KMS-11 (cell line): ENCODE data around the gene ZNF157.
"Not testable (repeated sequence)": the region's sequence is repeated elsewhere in the genome, so short reads cannot be mapped to it uniquely, and the experiment has no call there.

Source experiments
- H2AFZ ChIP-seq: fragments of 200-600 bp; sonication (generic); 2 replicates; pipeline ENCODE4 v1.6.1; 2016; ENCODE audit warnings: antibody characterized with exemption, mixed run types, low read depth
- H3K27ac ChIP-seq: fragments of 200-600 bp; sonication (generic); 2 replicates; pipeline ENCODE4 v1.6.1; 2016; ENCODE audit warnings: mild to moderate bottlenecking, mixed run types
- H3K27me3 ChIP-seq: fragments of 200-600 bp; sonication (generic); 2 replicates; pipeline ENCODE4 v1.6.1; 2017; ENCODE audit warnings: mild to moderate bottlenecking, low read depth, mixed run types, moderate library complexity; ENCODE audit not compliant: insufficient read depth
- H3K36me3 ChIP-seq: fragments of 200-600 bp; sonication (generic); 2 replicates; pipeline ENCODE4 v1.6.1; 2017; ENCODE audit warnings: mild to moderate bottlenecking, mixed run types; ENCODE audit not compliant: insufficient read depth
- H3K4me1 ChIP-seq: fragments of 200-600 bp; sonication (generic); 2 replicates; pipeline ENCODE4 v1.6.1; 2016; ENCODE audit warnings: mild to moderate bottlenecking, low read depth, mixed run types; ENCODE audit not compliant: poor library complexity, severe bottlenecking
- H3K4me2 ChIP-seq: fragments of 200-600 bp; sonication (generic); 2 replicates; pipeline ENCODE4 v1.7.0; 2016; ENCODE audit warnings: mild to moderate bottlenecking, mixed run types
- H3K4me3 ChIP-seq: fragments of 200-600 bp; sonication (generic); IDR thresholded peaks from 2 replicates; pipeline ENCODE4 v1.6.1; 2017; ENCODE audit warnings: low read depth, low read length, mixed read lengths; ENCODE audit not compliant: insufficient read depth
- H3K79me2 ChIP-seq: fragments of 200-600 bp; sonication (generic); 2 replicates; pipeline ENCODE4 v1.6.1; 2016; ENCODE audit warnings: low read depth, mixed run types; ENCODE audit not compliant: insufficient read depth
- H3K9ac ChIP-seq: fragments of 200-600 bp; sonication (generic); 2 replicates; pipeline ENCODE4 v1.6.1; 2016; ENCODE audit warnings: mild to moderate bottlenecking, mixed run types
- H4K20me1 ChIP-seq: fragments of 200-600 bp; sonication (generic); 2 replicates; pipeline ENCODE4 v1.6.1; 2016; ENCODE audit warnings: mild to moderate bottlenecking, mixed run types; ENCODE audit not compliant: insufficient read depth
- TF ChIP-seq, protein P1 (sequence below): fragments of 200-600 bp; sonication (generic); conservative IDR thresholded peaks from 2 replicates; pipeline ENCODE4 v1.6.1; 2017; ENCODE audit warnings: low read depth, mild to moderate bottlenecking, antibody characterized with exemption, low read length, moderate library complexity, mixed read lengths

The ZNF157 gene

DNA sequence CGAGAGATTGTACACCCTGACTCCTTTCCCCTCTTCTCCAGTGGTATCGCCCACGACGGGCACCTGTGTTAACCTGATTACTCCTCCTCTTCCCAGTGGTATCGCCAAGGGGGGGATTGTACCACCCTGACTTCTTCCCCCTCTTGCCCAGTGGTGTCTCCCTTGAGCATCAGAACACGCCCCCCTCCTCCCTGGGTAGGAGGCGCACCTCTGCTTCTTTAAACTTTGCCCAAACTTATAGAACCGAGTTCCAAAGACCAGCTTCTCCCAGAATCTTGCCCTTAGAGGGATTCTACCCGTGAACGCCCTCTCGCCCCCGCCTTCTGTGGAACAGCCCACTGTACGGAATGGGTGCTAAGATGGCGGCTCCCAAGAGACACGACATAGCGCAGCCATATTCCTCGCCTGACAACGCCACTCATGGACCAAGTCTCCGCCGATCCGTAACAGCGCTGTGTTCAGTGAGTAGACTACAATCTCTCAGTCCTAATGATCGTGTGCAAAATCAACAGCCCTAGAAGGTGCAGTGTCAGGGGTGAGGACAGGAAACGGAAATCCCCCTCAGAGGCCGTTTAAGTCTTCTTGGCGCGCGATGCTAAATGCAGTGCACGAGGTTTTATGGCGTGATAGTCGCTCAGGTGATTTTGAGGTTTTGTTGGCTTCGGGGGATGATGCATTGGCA is 4.2 kb upstream of the ZNF157 start:
- H2AFZ ChIP-seq, result peak overlapping the region; percentile 91
- no peaks in the 10 kb centered on the region for H3K36me3 ChIP-seq
- H3K4me3 ChIP-seq, result no peak overlapping the region
- H3K27me3 ChIP-seq, result no peaks in the 10 kb centered on the region
- H4K20me1 ChIP-seq, result no peaks in the 10 kb centered on the region
- no peak overlapping the region for H3K27ac ChIP-seq
- H3K4me2 ChIP-seq, result peak overlapping the region; percentile 42; the same call in 1 of the 2 replicates
- no peaks in the 10 kb centered on the region for H3K4me1 ChIP-seq
- TF ChIP-seq, protein P1, sequence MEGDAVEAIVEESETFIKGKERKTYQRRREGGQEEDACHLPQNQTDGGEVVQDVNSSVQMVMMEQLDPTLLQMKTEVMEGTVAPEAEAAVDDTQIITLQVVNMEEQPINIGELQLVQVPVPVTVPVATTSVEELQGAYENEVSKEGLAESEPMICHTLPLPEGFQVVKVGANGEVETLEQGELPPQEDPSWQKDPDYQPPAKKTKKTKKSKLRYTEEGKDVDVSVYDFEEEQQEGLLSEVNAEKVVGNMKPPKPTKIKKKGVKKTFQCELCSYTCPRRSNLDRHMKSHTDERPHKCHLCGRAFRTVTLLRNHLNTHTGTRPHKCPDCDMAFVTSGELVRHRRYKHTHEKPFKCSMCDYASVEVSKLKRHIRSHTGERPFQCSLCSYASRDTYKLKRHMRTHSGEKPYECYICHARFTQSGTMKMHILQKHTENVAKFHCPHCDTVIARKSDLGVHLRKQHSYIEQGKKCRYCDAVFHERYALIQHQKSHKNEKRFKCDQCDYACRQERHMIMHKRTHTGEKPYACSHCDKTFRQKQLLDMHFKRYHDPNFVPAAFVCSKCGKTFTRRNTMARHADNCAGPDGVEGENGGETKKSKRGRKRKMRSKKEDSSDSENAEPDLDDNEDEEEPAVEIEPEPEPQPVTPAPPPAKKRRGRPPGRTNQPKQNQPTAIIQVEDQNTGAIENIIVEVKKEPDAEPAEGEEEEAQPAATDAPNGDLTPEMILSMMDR, result no peak
- H3K9ac ChIP-seq, result no peak overlapping the region
- no peaks in the 10 kb centered on the region for H3K79me2 ChIP-seq

DNA sequence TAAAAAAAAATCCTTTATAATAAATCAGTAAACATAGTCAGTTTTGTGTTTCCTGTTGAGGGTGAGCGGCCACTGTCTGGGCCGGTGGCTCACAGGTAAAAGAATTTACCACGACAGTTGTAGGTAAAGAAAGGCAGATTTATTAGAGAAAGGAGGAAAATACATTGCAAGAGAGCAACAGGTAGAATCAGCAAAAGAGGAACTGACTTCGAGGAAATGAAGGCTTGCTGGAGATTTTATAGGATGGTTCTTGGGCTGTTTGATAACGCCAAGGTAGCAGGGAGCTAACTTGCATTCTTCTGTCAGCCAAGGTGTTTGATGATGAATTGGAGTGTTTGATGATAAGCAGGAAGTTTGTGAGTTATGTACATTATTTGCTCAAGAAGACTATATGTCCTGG is 2.8 kb downstream of the ZNF157 start:
- H3K79me2 ChIP-seq, result no peaks in the 10 kb centered on the region
- no peak overlapping the region for H2AFZ ChIP-seq
- no peak overlapping the region for H3K4me3 ChIP-seq
- H3K4me2 ChIP-seq, result no peak overlapping the region
- no peak overlapping the region for H3K27ac ChIP-seq
- H4K20me1 ChIP-seq, result no peaks in the 10 kb centered on the region
- H3K9ac ChIP-seq, result no peak overlapping the region
- H3K27me3 ChIP-seq, result no peaks in the 10 kb centered on the region
- no peaks in the 10 kb centered on the region for H3K4me1 ChIP-seq
- no peaks in the 10 kb centered on the region for H3K36me3 ChIP-seq
- TF ChIP-seq, protein P1, result no peak

DNA sequence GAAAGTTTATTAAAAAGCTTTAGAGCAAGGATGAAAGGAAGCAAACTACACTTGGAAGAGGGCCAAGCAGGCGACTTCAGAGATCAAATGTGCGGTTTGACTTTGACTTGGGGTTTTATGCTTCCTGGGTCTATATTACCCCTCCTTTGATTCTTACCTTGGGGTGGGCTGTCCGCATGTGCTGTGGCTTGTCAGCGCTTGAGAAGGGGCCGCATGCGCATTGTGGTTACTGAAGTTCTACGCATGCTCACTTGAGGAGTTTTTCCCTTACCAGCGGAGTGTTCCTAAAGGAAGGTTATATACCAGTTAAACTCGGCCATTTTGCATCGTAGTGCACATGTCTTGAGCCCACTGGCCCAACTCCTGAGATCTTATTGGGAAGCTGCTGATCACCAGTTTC is 9.9 kb downstream of the ZNF157 start:
- H4K20me1 ChIP-seq, result no peaks in the 10 kb centered on the region
- no peaks in the 10 kb centered on the region for H3K27me3 ChIP-seq
- H3K36me3 ChIP-seq, result no peaks in the 10 kb centered on the region
- H3K79me2 ChIP-seq, result no peaks in the 10 kb centered on the region
- H3K9ac ChIP-seq, result no peak overlapping the region
- TF ChIP-seq, protein P1, result no peak
- no peak overlapping the region for H3K27ac ChIP-seq
- H3K4me3 ChIP-seq, result no peak overlapping the region
- no peaks in the 10 kb centered on the region for H3K4me1 ChIP-seq
- H3K4me2 ChIP-seq, result no peak overlapping the region
- H2AFZ ChIP-seq, result no peak overlapping the region

DNA sequence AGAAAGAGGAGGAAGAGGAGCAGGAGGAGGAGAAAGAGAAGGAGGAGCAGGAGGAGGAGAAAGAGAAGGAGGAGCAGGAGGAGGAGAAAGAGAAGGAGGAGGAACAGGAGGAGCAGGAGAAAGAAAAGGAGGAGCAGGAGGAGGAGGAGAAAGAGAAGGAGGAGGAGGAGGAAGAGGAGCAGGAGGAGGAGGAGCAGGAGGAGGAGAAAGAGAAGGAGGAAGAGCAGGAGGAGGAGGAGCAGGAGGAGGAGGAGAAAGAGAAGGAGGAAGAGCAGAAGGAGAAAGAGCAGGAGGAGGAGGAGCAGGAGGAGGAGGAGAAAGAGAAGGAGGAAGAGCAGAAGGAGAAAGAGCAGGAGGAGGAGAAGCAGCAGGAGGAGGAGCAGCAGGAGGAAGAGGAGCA is 10.5 kb downstream of the ZNF157 start:
- H3K79me2 ChIP-seq, H2AFZ ChIP-seq: not testable (repeated sequence)

DNA sequence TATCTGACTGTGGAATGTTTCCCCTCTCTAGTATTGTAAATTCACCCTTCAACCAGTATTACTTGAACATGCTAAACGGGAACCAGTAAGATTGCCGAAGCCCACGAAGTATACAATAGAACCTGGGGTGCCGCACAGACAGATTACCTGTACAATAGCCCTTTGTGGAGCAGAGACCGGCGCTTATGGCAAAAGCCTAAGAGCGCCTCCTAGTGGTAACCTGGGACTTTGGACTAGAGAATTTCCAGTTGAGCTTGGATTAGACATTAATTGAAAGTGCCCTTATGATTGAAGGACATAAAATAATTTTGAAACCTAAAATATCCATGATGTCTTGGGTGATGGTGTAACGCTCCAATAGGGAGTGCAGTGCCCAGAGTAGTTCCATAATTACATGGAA is 14.1 kb downstream of the ZNF157 start:
- Histone ChIP-seq H4K20me1 (no peaks in the 10 kb centered on the region), H2AFZ (no peak overlapping the region), H3K27ac (no peak overlapping the region), H3K4me1 (no peaks in the 10 kb centered on the region), H3K9ac (no peak overlapping the region), H3K27me3 (no peaks in the 10 kb centered on the region), H3K36me3 (no peaks in the 10 kb centered on the region), H3K4me3 (no peak overlapping the region), H3K4me2 (no peak overlapping the region), H3K79me2 (no peaks in the 10 kb centered on the region)
- TF ChIP-seq, protein P1, result peak; percentile 73

More for the DNA sequence above, 10.5 kb downstream of the ZNF157 start:
- not testable (repeated sequence) for H3K4me1 ChIP-seq, H3K27me3 ChIP-seq, H3K4me2 ChIP-seq, H3K27ac ChIP-seq, H3K36me3 ChIP-seq, H3K4me3 ChIP-seq, H3K9ac ChIP-seq, H4K20me1 ChIP-seq
